Measurements from ENCODE around the gene PLEKHN1.
"Not testable (repeated sequence)": the region's sequence is repeated elsewhere in the genome, so short reads cannot be mapped to it uniquely, and the experiment has no call there.

PLEKHN1 gene

DNA sequence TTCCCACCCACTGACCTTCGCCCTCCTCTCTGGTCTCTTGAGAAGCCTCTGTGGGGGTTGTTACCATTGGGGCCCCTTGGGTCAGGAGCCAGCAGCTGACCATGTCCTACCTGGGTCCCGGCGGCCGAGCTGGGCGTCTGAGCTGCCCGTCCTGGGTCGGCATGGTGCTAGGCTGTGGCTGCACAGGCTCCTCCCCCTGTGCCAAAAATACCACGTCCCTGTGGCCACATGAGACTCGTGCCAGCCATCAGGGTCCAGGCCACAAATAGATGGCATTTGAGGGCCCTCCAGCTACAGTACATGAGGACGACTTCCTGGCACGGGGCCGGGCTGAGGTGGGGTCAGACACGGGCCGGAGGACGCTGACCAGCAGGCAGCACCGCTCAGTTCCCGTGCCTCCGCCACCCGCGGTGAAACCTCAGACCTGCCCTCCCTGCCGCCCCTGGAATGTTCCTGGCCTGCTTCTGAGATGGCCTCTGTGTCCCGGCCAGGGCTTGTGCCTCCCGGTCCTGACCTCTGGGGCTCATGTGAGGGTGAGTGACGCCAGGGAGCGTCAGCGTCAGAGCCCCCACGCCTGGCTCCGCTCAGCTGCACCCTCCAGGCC lies 15.8 kb downstream of the PLEKHN1 start, which contains the start of gene PERM1:
PERM1 (minus strand) TSS at position 139 of the 604 bp plus-strand sequence. CDS start 1,064 bp downstream, outside the sequence.
- TF ChIP-seq, protein P1, sequence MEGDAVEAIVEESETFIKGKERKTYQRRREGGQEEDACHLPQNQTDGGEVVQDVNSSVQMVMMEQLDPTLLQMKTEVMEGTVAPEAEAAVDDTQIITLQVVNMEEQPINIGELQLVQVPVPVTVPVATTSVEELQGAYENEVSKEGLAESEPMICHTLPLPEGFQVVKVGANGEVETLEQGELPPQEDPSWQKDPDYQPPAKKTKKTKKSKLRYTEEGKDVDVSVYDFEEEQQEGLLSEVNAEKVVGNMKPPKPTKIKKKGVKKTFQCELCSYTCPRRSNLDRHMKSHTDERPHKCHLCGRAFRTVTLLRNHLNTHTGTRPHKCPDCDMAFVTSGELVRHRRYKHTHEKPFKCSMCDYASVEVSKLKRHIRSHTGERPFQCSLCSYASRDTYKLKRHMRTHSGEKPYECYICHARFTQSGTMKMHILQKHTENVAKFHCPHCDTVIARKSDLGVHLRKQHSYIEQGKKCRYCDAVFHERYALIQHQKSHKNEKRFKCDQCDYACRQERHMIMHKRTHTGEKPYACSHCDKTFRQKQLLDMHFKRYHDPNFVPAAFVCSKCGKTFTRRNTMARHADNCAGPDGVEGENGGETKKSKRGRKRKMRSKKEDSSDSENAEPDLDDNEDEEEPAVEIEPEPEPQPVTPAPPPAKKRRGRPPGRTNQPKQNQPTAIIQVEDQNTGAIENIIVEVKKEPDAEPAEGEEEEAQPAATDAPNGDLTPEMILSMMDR (IDR thresholded peaks at IDR 0.05; ENCODE audit: low read length, missing control alignments) = no peak
- no peak for DNase-seq (ENCODE audit: low read depth)

GRCh38 chr1:982765-983436 lies 16.6 kb downstream of the PLEKHN1 start:
- no peak for DNase-seq (ENCODE audit: low read depth)
- H3K4me3 ChIP-seq (replicated peaks; ENCODE audit: low read depth, low read length) = no peak overlapping the region
- TF ChIP-seq, protein P1 (IDR thresholded peaks at IDR 0.05; ENCODE audit: low read length, missing control alignments) = no peak

More for the DNA sequence above, 15.8 kb downstream of the PLEKHN1 start, which contains the start of gene PERM1:
- H3K4me3 ChIP-seq (replicated peaks; ENCODE audit: low read depth, low read length) = no peak within 1 kb of the TSS

DNA sequence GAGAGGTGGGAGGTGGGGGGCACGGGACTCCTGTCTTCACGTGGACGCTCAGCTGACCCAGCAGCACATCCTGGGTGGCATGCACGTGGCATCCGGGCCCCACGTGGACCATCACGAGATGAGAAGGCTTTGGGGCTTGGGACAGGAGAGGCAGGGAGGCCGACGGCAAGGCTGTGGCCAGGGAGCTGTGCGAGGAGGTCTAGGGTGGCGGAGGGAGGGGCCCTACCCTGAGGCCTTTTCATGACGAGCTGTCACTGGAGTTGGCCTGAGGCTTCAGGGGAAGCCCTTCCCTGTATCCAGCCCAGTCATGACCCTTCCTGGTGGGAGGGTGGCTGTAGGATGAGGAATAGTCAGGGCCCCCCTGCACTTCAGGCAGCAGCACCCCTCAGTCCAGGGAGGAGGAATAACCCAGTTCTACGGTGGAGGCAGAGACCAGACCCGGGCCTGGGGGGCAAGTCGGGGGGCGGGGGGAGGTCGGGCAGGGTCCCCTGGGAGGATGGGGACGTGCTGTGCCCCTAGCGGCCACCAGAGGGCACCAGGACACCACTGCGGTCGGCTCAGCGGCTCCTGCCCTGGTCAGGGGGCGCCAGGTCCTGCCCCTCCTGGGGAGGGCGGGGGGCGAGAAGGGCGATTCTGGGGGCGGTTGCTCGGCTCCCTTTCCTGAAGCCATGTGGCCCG lies 17.7 kb downstream of the PLEKHN1 start:
- no peak for DNase-seq (ENCODE audit: low read depth)
- H3K4me3 ChIP-seq (replicated peaks; ENCODE audit: low read depth, low read length) = peak overlapping the region; percentile 1
- TF ChIP-seq, protein P1 (IDR thresholded peaks at IDR 0.05; ENCODE audit: low read length, missing control alignments) = peak; percentile 60

GRCh38 chr1:984476-984814 lies 18.2 kb downstream of the PLEKHN1 start:
- H3K4me3 ChIP-seq (replicated peaks; ENCODE audit: low read depth, low read length) = peak overlapping the region; percentile 1
- TF ChIP-seq, protein P1 (IDR thresholded peaks at IDR 0.05; ENCODE audit: low read length, missing control alignments) = no peak

GRCh38 chr1:985126-985525 lies 18.8 kb downstream of the PLEKHN1 start:
- TF ChIP-seq, protein P1 (IDR thresholded peaks at IDR 0.05; ENCODE audit: low read length, missing control alignments) = no peak
- no peak for DNase-seq (ENCODE audit: low read depth)
- no peak overlapping the region for H3K4me3 ChIP-seq (replicated peaks; ENCODE audit: low read depth, low read length)

More at GRCh38 chr1:984476-984814, 18.2 kb downstream of the PLEKHN1 start:
- no peak for DNase-seq (ENCODE audit: low read depth)

DNA sequence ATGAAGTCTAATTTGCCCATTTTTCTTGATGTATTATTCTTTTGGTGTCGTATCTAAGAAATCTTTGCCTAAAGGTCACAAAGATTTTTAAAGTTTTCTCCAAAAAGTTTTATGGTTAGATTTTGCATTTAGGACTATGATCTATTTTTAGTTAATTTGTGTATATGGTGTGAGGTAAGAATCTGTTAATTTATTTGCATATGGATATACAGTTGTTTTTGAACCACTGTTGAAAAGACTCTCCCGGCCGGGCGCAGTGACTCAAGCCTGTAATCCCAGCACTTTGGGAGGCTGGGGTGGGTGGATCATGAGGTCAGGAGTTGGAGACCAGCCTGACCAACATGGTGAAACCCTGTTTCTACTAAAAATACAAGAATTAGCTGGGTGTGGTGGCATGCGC lies 21.8 kb downstream of the PLEKHN1 start:
- not testable (repeated sequence) for DNase-seq (ENCODE audit: low read depth); H3K4me3 ChIP-seq (replicated peaks; ENCODE audit: low read depth, low read length)

GRCh38 chr1:991275-991674 lies 25.0 kb downstream of the PLEKHN1 start:
- not testable (repeated sequence) for H3K4me3 ChIP-seq (replicated peaks; ENCODE audit: low read depth, low read length); DNase-seq (ENCODE audit: low read depth)
